ENCODE data around the gene ACTR10. TPM values are rescaled to one million over a fixed set of nuclear protein-coding genes. Genes with fewer than 3 reads are reported as not detected.
A peak's percentile ranks its signal among the peaks of the same experiment; 100 is the strongest.
"Not testable (repeated sequence)": the region's sequence is repeated elsewhere in the genome, so short reads cannot be mapped to it uniquely, and the experiment has no call there.

ACTR10 gene
- total RNA-seq, 1 donor from 2014 or later: 92.8 TPM

- Mint-ChIP-seq H3K4me3 (ENCODE audit: unreplicated experiment) (peak overlapping the region; percentile 93), H3K36me3 (ENCODE audit: low read depth) (peaks cover 4% of the 10 kb centered on the region), H3K4me1 (ENCODE audit: low read depth) (peaks cover 38% of the 10 kb centered on the region), H3K27ac (ENCODE audit: unreplicated experiment) (peak overlapping the region; percentile 93), H3K9me3 (ENCODE audit: low read depth) (no peaks in the 10 kb centered on the region), H3K27me3 (ENCODE audit: low read depth) (no peaks in the 10 kb centered on the region)
- DNase-seq (ENCODE audit: low spot score): no peak
- TF ChIP-seq, protein P1, sequence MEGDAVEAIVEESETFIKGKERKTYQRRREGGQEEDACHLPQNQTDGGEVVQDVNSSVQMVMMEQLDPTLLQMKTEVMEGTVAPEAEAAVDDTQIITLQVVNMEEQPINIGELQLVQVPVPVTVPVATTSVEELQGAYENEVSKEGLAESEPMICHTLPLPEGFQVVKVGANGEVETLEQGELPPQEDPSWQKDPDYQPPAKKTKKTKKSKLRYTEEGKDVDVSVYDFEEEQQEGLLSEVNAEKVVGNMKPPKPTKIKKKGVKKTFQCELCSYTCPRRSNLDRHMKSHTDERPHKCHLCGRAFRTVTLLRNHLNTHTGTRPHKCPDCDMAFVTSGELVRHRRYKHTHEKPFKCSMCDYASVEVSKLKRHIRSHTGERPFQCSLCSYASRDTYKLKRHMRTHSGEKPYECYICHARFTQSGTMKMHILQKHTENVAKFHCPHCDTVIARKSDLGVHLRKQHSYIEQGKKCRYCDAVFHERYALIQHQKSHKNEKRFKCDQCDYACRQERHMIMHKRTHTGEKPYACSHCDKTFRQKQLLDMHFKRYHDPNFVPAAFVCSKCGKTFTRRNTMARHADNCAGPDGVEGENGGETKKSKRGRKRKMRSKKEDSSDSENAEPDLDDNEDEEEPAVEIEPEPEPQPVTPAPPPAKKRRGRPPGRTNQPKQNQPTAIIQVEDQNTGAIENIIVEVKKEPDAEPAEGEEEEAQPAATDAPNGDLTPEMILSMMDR (IDR thresholded peaks at IDR 0.05): no peak
These were observed 44.0 kb downstream of the ACTR10 start for GRCh38 chr14:58243790-58244555.

DNA sequence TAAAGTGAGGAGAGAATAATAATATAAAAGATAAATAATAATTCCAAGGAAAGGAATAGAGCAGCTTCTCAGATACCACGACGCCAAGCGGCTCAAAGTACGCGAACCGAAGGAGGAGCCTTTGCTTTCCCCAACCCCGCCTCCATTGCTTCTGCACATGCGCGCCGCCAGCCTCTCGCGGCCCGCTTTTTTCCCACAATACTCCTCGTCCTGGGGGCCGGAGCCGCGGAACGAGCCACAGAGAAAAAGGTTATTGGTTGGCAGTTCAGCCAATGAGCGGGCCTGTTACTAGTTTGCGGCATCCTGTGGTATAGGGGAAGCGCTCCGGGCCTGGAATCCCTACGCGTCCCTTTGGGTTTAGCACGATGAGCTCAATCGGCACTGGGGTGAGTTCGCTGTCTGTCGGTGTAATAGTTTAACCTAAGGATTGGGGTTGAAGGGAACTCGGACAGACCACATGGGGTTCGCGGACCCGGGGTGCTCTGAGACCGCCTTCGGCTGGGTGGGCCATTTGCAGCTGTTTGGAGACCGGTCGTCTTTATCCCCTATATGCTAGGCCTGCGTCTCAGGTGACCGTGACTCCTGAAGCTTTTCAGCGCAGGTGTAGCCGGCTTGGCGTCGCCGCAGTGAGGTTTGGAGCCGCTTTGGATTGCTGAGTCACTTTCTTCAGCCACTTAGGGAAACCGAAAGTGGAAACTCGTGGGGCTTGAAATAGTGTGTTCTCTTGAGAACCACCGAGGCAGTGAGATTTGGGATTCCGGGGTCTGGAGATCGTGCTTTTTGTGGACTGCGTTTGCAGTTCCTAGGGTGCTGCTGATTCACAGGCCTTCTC is 44.8 kb downstream of the ACTR10 start, which contains the start of gene PSMA3:
Gene PSMA3 (plus strand): TSS at position 288 of the 832 bp plus-strand sequence. CDS start 78 bp downstream, at position 366.
- H3K4me3 Mint-ChIP-seq (ENCODE audit: unreplicated experiment): peak within 1 kb of the TSS; percentile 93
- H3K4me1 Mint-ChIP-seq (ENCODE audit: low read depth): peaks cover 38% of the 10 kb centered on the region
- H3K27me3 Mint-ChIP-seq (ENCODE audit: low read depth): no peaks in the 10 kb centered on the region
- peak within 1 kb of the TSS; percentile 99 for H3K27ac Mint-ChIP-seq (ENCODE audit: unreplicated experiment)
- peak; percentile 99 for DNase-seq (ENCODE audit: low spot score)
- no peaks in the 10 kb centered on the region for H3K9me3 Mint-ChIP-seq (ENCODE audit: low read depth)
- TF ChIP-seq, protein P1 (IDR thresholded peaks at IDR 0.05): peak; percentile 51
- peaks cover 4% of the 10 kb centered on the region for H3K36me3 Mint-ChIP-seq (ENCODE audit: low read depth)

- no peaks in the 10 kb centered on the region for H3K9me3 Mint-ChIP-seq (ENCODE audit: low read depth)
- peaks cover 7% of the 10 kb centered on the region for H3K36me3 Mint-ChIP-seq (ENCODE audit: low read depth)
- DNase-seq (ENCODE audit: low spot score): no peak
- peak overlapping the region; percentile 99 for H3K27ac Mint-ChIP-seq (ENCODE audit: unreplicated experiment)
- peak overlapping the region; percentile 93 for H3K4me3 Mint-ChIP-seq (ENCODE audit: unreplicated experiment)
- H3K4me1 Mint-ChIP-seq (ENCODE audit: low read depth): peaks cover 38% of the 10 kb centered on the region
- TF ChIP-seq, protein P1 (IDR thresholded peaks at IDR 0.05): no peak
- no peaks in the 10 kb centered on the region for H3K27me3 Mint-ChIP-seq (ENCODE audit: low read depth)
These were observed 45.6 kb downstream of the ACTR10 start for GRCh38 chr14:58245562-58245961.

- no peaks in the 10 kb centered on the region for H3K9me3 Mint-ChIP-seq (ENCODE audit: low read depth)
- no peaks in the 10 kb centered on the region for H3K27me3 Mint-ChIP-seq (ENCODE audit: low read depth)
- H3K36me3 Mint-ChIP-seq (ENCODE audit: low read depth): peaks cover 19% of the 10 kb centered on the region
- peaks cover 37% of the 10 kb centered on the region for H3K4me1 Mint-ChIP-seq (ENCODE audit: low read depth)
- DNase-seq (ENCODE audit: low spot score): no peak
- TF ChIP-seq, protein P1 (IDR thresholded peaks at IDR 0.05): no peak
- H3K27ac Mint-ChIP-seq (ENCODE audit: unreplicated experiment): no peak overlapping the region
- no peak overlapping the region for H3K4me3 Mint-ChIP-seq (ENCODE audit: unreplicated experiment)
These were observed 49.7 kb downstream of the ACTR10 start for GRCh38 chr14:58249611-58250010.

DNA sequence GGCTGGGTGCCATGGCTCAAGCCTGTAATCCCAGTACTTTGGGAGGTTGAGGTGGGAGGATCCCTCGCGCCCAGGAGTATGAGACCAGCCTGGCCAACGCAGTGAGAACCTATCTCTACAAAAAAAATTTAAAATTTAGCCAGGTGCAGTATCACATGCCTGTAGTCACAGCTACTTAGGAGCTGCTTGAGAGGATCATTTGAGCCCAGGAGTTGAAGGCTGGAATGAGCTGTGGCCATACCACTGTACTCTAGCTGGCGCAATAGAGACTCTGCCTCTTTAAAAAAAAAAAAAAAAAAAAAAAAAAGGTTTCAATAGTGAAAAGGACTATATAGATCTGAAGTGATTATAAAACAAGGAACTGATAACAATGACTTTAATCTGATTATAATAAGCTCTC is 58.2 kb downstream of the ACTR10 start:
- no peak overlapping the region for H3K27ac Mint-ChIP-seq (ENCODE audit: unreplicated experiment)
- H3K4me1 Mint-ChIP-seq (ENCODE audit: low read depth): no peaks in the 10 kb centered on the region
- TF ChIP-seq, protein P1 (IDR thresholded peaks at IDR 0.05): peak; percentile 34
- peaks cover 17% of the 10 kb centered on the region for H3K36me3 Mint-ChIP-seq (ENCODE audit: low read depth)
- no peak for DNase-seq (ENCODE audit: low spot score)
- no peak overlapping the region for H3K4me3 Mint-ChIP-seq (ENCODE audit: unreplicated experiment)
- H3K9me3 Mint-ChIP-seq (ENCODE audit: low read depth): no peaks in the 10 kb centered on the region
- H3K27me3 Mint-ChIP-seq (ENCODE audit: low read depth): no peaks in the 10 kb centered on the region

DNA sequence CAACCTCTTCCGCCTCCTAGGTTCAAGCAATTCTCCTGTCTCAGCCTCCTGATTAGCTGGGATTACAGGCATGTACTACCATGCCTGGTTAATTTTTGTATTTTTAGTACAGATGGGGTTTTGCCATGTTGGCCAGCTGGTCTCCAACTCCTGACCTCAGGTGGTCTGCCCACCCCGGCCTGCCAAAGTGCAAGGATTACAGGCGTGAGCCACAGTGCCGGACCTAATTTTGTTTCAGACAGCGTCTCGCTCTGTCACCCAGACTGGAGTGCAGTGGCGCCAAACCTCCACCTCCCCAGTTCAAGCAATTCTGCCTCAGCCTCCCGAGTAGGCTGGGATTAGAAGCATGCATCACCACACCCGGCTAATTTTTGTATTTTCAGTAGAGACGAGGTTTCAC is 62.1 kb downstream of the ACTR10 start:
- peaks cover 24% of the 10 kb centered on the region for H3K36me3 Mint-ChIP-seq (ENCODE audit: low read depth)
- DNase-seq (ENCODE audit: low spot score); H3K4me1 Mint-ChIP-seq (ENCODE audit: low read depth); H3K4me3 Mint-ChIP-seq (ENCODE audit: unreplicated experiment); H3K27me3 Mint-ChIP-seq (ENCODE audit: low read depth); H3K27ac Mint-ChIP-seq (ENCODE audit: unreplicated experiment); H3K9me3 Mint-ChIP-seq (ENCODE audit: low read depth): not testable (repeated sequence)
